Panc1 (cell line): Measurements from ENCODE around the gene HOXA4. TPM values are rescaled to one million over a fixed set of nuclear protein-coding genes. Genes with fewer than 3 reads are reported as not detected.

Experiments used
- ATAC-seq: fragments of 200-7000 bp; cut with Tn5 transposase; 2 replicates; pipeline ENCODE4 v1.9.1; 2020; ENCODE audit warnings: mild to moderate bottlenecking, moderate library complexity
- BruUV-seq: library from RNA; stranded (reverse); fragments of 400-500 nt; replicated peaks from 2 replicates; lab custom pipeline; 2021; lab: Mats Ljungman, UMichigan
- CTCF ChIA-PET: fragments of 300-600 bp; sonication (Branson Sonifier 250); formaldehyde crosslinking; loops from one replicate; lab custom pipeline; 2022; ENCODE audit warnings: antibody characterized with exemption; lab: Charles Lee
- POLR2A ChIA-PET: fragments of 300-600 bp; sonication (Branson Sonifier 250); formaldehyde crosslinking; loops from one replicate; lab custom pipeline; 2022; ENCODE audit warnings: antibody characterized with exemption; lab: Charles Lee
- DNase-seq: peaks from one replicate; pipeline ENCODE4 v3.0.0-alpha.2; 2010; ENCODE audit warnings: low read depth, low spot score
- H3K27ac ChIP-seq: 2 replicates; pipeline ENCODE4 v1.5.1; 2011; ENCODE audit warnings: mild to moderate bottlenecking, low read length, inconsistent platforms
- H3K27me3 ChIP-seq: fragments of 200-500 bp; sonication (Bioruptor generic); 2 replicates; pipeline ENCODE4 v1.6.0; 2014; ENCODE audit warnings: low read length, inconsistent platforms; ENCODE audit not compliant: control insufficient read depth, insufficient read depth
- H3K36me3 ChIP-seq: fragments of 200-500 bp; sonication (Bioruptor generic); 2 replicates; pipeline ENCODE4 v1.5.1; 2014; ENCODE audit warnings: inconsistent platforms, mild to moderate bottlenecking, low read length, moderate library complexity; ENCODE audit not compliant: control insufficient read depth, insufficient read depth
- H3K4me1 ChIP-seq: 2 replicates; pipeline ENCODE4 v1.5.1; 2011; ENCODE audit warnings: inconsistent platforms, mild to moderate bottlenecking, low read length, moderate library complexity; ENCODE audit not compliant: control insufficient read depth, insufficient read depth
- H3K4me3 ChIP-seq, 2 experiments: 2 replicates each; pipeline ENCODE4 v1.5.1; 2011 to 2012; ENCODE audit warnings: low read depth in 2 of 2, low read length in 2 of 2, mild to moderate bottlenecking in 2 of 2, inconsistent platforms in 1 of 2, moderate library complexity in 1 of 2
- H3K9me3 ChIP-seq: fragments of 200-500 bp; sonication (Bioruptor generic); 2 replicates; pipeline ENCODE4 v1.5.1; 2014; ENCODE audit warnings: low read depth, mild to moderate bottlenecking, inconsistent platforms, low read length, moderate library complexity; ENCODE audit not compliant: control insufficient read depth, insufficient read depth
- POLR2AphosphoS5 ChIP-seq: IDR thresholded peaks from 2 replicates; pipeline ENCODE4 v1.6.1; 2012; ENCODE audit warnings: mild to moderate bottlenecking, low read depth, low read length, moderate library complexity
- REST ChIP-seq, 2 experiments: IDR thresholded peaks; 2 replicates each; pipeline ENCODE4 v1.6.1; 2011 to 2012; ENCODE audit warnings: low read depth in 2 of 2, control low read depth in 1 of 2, low read length in 1 of 2, mild to moderate bottlenecking in 1 of 2, moderate library complexity in 1 of 2; ENCODE audit not compliant: insufficient read depth in 1 of 2
- SIN3A ChIP-seq: IDR thresholded peaks from 2 replicates; pipeline ENCODE4 v1.6.1; 2012; ENCODE audit warnings: low read depth, mild to moderate bottlenecking, low read length, moderate library complexity, borderline replicate concordance; ENCODE audit not compliant: insufficient read depth
- TCF7L2 ChIP-seq: IDR thresholded peaks from 2 replicates; pipeline ENCODE4 v1.6.1; 2011; ENCODE audit warnings: mild to moderate bottlenecking, low read depth, low read length, inconsistent platforms
- in situ Hi-C: cut with HindIII; loops from 2 replicates; pipeline ENCODE4 v1.10.0; 2016; ENCODE audit warnings: low sequenced_read_pairs, low pct_unique_long_range_greater_than_20kb
- intact Hi-C: fragments of 100-400 bp; cut with micrococcal nuclease; formaldehyde crosslinking; loops from one replicate; pipeline ENCODE4 v1.10.0; 2022; ENCODE audit not compliant: unreplicated experiment
- total RNA-seq: library from RNA; stranded (reverse); gene quantifications from one replicate; pipeline ENCODE4 v1.2.1, GENCODE V29; 2021; ENCODE audit not compliant: unreplicated experiment
- TF ChIP-seq, protein P1 (sequence below): fragments of 450-650 bp; IDR thresholded peaks from 2 replicates; pipeline ENCODE4 v1.5.1; 2017; ENCODE audit warnings: mild to moderate bottlenecking

The HOXA4 gene
- total RNA-seq, 1 experiment from 2014 or later = 0.39 TPM

DNA sequence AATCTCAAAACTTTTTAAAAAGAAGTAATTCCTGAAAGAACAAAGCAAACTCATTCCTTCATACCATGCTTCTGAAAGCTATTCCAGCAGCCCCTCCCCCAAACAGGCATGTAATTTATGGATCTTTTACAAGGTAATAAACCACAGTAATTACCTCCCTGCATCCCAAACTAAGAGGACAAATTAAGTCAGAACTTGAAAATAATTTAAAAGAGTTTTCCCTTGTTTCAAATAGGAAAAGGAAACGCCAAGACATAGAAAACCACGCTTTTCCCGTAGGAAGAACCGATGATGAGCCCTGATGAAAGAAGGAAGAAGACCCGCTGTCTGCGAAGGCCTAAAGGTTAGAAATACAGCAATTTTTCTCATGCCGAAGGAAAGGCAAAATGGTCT is 8.9 kb downstream of the HOXA4 start:
- POLR2A ChIA-PET = interaction anchor here (0.6 kb wide), 2 partner anchors 264 to 443 kb away, joined by 3 to 14 read pairs; no protein-coding TSS in a partner anchor
- BruUV-seq = no TSS peak
- CTCF ChIA-PET = interaction anchor here (1.3 kb wide), 1 partner anchor 29 kb away, joined by 4 read pairs; no protein-coding TSS in a partner anchor
- ATAC-seq (no peak), DNase-seq (no peak)
- TF ChIP-seq REST (IDR thresholded peaks at IDR 0.05; ENCODE audit: insufficient read depth in 1 of 2, low read depth in 2 of 2, low read length in 1 of 2) = no peak
- TF ChIP-seq TCF7L2 = peak; percentile 50; the same call in 1 of the 2 replicates
- no peak for TF ChIP-seq SIN3A
- TF ChIP-seq POLR2AphosphoS5 = no peak
- TF ChIP-seq, protein P1, sequence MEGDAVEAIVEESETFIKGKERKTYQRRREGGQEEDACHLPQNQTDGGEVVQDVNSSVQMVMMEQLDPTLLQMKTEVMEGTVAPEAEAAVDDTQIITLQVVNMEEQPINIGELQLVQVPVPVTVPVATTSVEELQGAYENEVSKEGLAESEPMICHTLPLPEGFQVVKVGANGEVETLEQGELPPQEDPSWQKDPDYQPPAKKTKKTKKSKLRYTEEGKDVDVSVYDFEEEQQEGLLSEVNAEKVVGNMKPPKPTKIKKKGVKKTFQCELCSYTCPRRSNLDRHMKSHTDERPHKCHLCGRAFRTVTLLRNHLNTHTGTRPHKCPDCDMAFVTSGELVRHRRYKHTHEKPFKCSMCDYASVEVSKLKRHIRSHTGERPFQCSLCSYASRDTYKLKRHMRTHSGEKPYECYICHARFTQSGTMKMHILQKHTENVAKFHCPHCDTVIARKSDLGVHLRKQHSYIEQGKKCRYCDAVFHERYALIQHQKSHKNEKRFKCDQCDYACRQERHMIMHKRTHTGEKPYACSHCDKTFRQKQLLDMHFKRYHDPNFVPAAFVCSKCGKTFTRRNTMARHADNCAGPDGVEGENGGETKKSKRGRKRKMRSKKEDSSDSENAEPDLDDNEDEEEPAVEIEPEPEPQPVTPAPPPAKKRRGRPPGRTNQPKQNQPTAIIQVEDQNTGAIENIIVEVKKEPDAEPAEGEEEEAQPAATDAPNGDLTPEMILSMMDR = no peak
- Histone ChIP-seq H3K4me3 (peak overlapping the region; percentile 51 to 67), H3K4me1 (peaks cover 85% of the 10 kb centered on the region), H3K27me3 (no peaks in the 10 kb centered on the region), H3K27ac (peak overlapping the region; percentile 99), H3K9me3 (no peaks in the 10 kb centered on the region), H3K36me3 (no peaks in the 10 kb centered on the region)
- in situ Hi-C loops (no loop called here), intact Hi-C loops (loop anchor here (1.0 kb wide), 1 partner anchor 7 kb away; no protein-coding TSS in a partner anchor)

DNA sequence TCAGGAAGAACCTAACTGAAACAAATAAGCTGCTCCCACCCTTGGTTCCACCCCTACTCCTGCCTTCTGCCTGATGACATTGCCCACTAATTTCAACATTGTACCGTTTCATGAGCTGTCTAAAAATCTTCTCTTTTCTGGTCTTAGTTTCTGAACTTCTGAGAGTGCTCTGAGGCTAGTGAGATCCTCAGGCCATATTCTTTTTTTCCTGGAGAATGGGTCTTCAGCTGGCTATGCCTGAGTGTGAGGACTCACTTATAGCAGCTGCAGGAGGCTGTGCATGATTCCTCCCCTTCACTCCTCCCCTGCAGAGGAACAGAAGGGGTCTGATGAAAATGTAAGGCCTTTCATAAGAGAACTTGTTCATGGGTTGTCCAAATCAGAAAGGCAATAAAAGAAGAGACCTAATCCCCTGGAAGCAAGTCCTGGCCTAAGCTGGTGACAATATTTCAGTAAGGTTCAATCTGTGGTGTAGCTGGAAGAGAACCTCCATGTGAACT is 11.1 kb downstream of the HOXA4 start:
- Histone ChIP-seq H3K36me3 (no peaks in the 10 kb centered on the region), H3K4me1 (peaks cover 68% of the 10 kb centered on the region), H3K9me3 (no peaks in the 10 kb centered on the region), H3K4me3 (peak overlapping the region in 1 of 2 experiments; percentile 67; a peak in 2 of 4 replicates), H3K27me3 (no peaks in the 10 kb centered on the region), H3K27ac (peak overlapping the region; percentile 99)
- in situ Hi-C loops = no loop called here
- ChIA-PET CTCF (interaction anchor here (1.3 kb wide), 1 partner anchor 15 kb away, joined by 5 read pairs; no protein-coding TSS in a partner anchor), POLR2A (interaction anchor here (0.9 to 1.1 kb wide), 3 partner anchors 9 to 21 kb away, joined by 3 to 4 read pairs (median 3); no protein-coding TSS in a partner anchor)
- intact Hi-C loops = no loop called here
- TF ChIP-seq SIN3A (no peak), TCF7L2 (no peak), POLR2AphosphoS5 (no peak), REST (IDR thresholded peaks at IDR 0.05; ENCODE audit: insufficient read depth in 1 of 2, low read depth in 2 of 2, low read length in 1 of 2) (no peak)
- TF ChIP-seq, protein P1 = no peak
- ATAC-seq (no peak), DNase-seq (no peak)
- BruUV-seq = no TSS peak
